CD4-positive, CD25-positive, alpha-beta regulatory T cell (primary cell): ENCODE results near the gene TBX4. TPM values are rescaled to one million over a fixed set of nuclear protein-coding genes. Genes with fewer than 3 reads are reported as not detected.

ENCODE experiments used
- ATAC-seq, 2 donors: fragments of 150-1000 bp; cut with Tn5 transposase; one replicate each; pipeline ENCODE4 v1.10.0; 2021; ENCODE audit warnings: low read depth in 2 of 2, moderate number of reproducible peaks in 2 of 2, moderate library complexity in 1 of 2
- DNase-seq, 3 donors: peaks; one replicate each; pipeline versions ENCODE4 v3.0.0 to v3.0.0-alpha.2; 2012 to 2022; ENCODE audit warnings: mixed read lengths in 1 of 3
- H3K27ac ChIP-seq: one replicate; pipeline ENCODE4 v1.7.0; 2013; ENCODE audit warnings: mild to moderate bottlenecking, low read length; ENCODE audit not compliant: insufficient read depth, poor library complexity, severe bottlenecking
- H3K27me3 ChIP-seq: one replicate; pipeline ENCODE4 v1.7.0; 2013; ENCODE audit warnings: low read length; ENCODE audit not compliant: control insufficient read depth, insufficient read depth
- H3K36me3 ChIP-seq: one replicate; pipeline ENCODE4 v1.7.0; 2013; ENCODE audit warnings: mild to moderate bottlenecking, low read length, moderate library complexity; ENCODE audit not compliant: control insufficient read depth, insufficient read depth
- H3K4me1 ChIP-seq: 2 replicates; pipeline ENCODE4 v1.7.0; 2013; ENCODE audit warnings: mild to moderate bottlenecking, low read length; ENCODE audit not compliant: insufficient read depth, control insufficient read depth, poor library complexity, severe bottlenecking
- H3K4me3 ChIP-seq: one replicate; pipeline ENCODE4 v1.7.0; 2013; ENCODE audit warnings: low read depth, mild to moderate bottlenecking, low read length, moderate library complexity
- H3K9me3 ChIP-seq, 2 experiments: 1 replicate in 1 of 2; 2 replicates in 1 of 2; pipeline ENCODE4 v1.7.0; 2013; ENCODE audit warnings: low read length in 2 of 2, mild to moderate bottlenecking in 1 of 2, moderate library complexity in 1 of 2; ENCODE audit not compliant: control insufficient read depth in 2 of 2
- H3K27ac Mint-ChIP-seq, 3 donors: one replicate each; pipeline ENCODE4 v1.8.0; 2020 to 2022; ENCODE audit warnings: mild to moderate bottlenecking in 3 of 3, mixed read lengths in 3 of 3, moderate library complexity in 2 of 3
- H3K27me3 Mint-ChIP-seq: one replicate; pipeline ENCODE4 v1.8.0; 2022; ENCODE audit warnings: mild to moderate bottlenecking, mixed read lengths
- H3K36me3 Mint-ChIP-seq: one replicate; pipeline ENCODE4 v1.8.0; 2020; ENCODE audit warnings: mixed read lengths
- H3K4me1 Mint-ChIP-seq, 4 donors: one replicate each; pipeline ENCODE4 v1.8.0; 2020 to 2022; ENCODE audit warnings: mixed read lengths in 4 of 4, mild to moderate bottlenecking in 1 of 4
- H3K4me3 Mint-ChIP-seq, 4 donors: one replicate each; pipeline ENCODE4 v1.8.0; 2020 to 2022; ENCODE audit warnings: mild to moderate bottlenecking in 4 of 4, mixed read lengths in 4 of 4, moderate library complexity in 3 of 4
- H3K9me3 Mint-ChIP-seq, 7 donors: one replicate each; pipeline ENCODE4 v1.8.0; 2020 to 2022; ENCODE audit warnings: mixed read lengths in 7 of 7, mild to moderate bottlenecking in 3 of 7, moderate library complexity in 2 of 7
- polyA plus RNA-seq, 4 donors: library from polyadenylated mRNA; unstranded; fragments of 300-500 nt; fragmentation: Illumina TruSeq; gene quantifications; one replicate each; pipeline ENCODE4 v1.2.3, GENCODE V29; 2021
- total RNA-seq: library from RNA; stranded (reverse); gene quantifications from one replicate; pipeline ENCODE4 v1.2.3, GENCODE V29; 2022

TBX4 gene
- total and polyA plus RNA-seq, 5 donors from 2014 or later, result not detected

DNA sequence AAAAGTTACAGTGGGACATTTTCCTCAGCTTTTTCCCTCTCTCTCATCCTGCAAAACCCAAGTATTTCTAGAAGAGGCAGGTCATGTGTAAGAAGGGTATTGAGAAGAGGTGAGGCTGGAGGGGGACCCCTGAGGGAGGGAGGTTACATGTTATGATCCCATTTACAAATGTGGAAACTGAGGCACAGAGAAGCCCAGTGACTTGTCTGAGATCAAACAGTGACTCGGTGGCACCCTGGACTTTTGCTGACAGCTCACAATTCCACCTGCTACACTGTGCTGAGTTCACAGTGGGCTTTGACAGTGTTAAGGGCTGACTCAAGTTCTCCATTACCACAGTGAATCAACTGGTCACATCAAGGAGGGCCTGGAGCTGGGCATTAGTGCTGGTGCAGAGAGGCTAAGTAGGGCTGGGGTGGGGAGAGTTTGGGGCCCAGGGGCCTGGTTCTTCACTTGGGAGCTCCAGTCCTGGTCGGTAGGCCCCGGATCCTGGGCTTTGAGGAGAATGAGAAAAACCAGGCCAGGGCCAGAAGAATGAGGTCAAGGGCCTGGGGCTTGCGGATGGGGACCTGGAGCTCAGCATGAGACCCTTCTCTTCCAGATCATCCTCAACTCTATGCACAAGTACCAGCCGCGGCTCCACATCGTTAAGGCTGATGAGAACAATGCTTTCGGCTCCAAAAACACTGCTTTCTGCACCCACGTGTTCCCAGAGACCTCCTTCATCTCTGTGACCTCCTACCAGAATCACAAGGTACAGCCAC, 26.0 kb downstream of the TBX4 start:
- Histone ChIP-seq H3K27ac (no peak overlapping the region), H3K4me3 (no peak overlapping the region), H3K27me3 (no peaks in the 10 kb centered on the region), H3K36me3 (no peaks in the 10 kb centered on the region), H3K4me1 (no peaks in the 10 kb centered on the region), H3K9me3 (no peaks in the 10 kb centered on the region)
- H3K27ac Mint-ChIP-seq, result no peak overlapping the region
- H3K4me3 Mint-ChIP-seq, result no peak overlapping the region
- H3K9me3 Mint-ChIP-seq, result peaks cover 0 to 2% (median 0%) of the 10 kb centered on the region in 7 donors
- DNase-seq (no peak), ATAC-seq (no peak)
- H3K36me3 Mint-ChIP-seq, result no peaks in the 10 kb centered on the region
- no peaks in the 10 kb centered on the region for H3K4me1 Mint-ChIP-seq
- H3K27me3 Mint-ChIP-seq, result peaks cover 7% of the 10 kb centered on the region

DNA sequence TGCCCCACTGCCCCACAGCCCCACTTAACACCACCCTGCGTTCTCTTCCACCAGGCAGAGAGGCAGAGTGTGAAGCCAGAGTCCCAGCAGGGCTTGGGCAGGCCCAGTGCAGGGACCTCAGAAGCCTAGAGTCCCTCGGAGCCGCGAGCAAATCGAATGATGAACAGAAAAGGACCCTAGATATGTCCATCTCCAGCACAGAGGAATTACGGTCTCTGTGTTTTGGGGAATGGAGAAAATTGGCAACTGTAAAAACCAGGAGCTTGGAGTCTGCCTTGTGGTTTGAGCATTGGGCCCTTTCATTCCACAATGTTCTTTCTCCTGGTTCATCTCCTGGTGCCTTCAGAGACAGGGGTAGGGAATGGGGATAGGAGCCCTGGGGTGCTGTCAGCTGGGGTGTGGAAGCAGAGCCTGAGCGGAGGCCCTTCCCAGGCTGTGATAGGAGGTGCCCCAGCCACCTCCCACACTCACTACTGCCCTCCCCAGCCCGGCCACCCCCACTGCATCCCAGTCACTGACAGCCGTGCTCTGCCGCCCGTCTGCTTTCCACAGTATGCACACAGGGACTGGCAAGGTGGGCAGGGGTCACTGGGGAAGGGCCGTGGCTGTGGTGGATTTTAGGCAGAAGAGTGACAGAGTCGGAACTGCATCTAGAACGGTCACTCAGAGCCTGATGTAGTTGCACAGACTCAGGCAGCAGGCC, 26.7 kb downstream of the TBX4 start:
- no peak overlapping the region for H3K4me3 Mint-ChIP-seq
- H3K36me3 Mint-ChIP-seq, result no peaks in the 10 kb centered on the region
- DNase-seq (no peak), ATAC-seq (no peak)
- H3K27ac Mint-ChIP-seq, result no peak overlapping the region
- H3K27me3 Mint-ChIP-seq, result peaks cover 6% of the 10 kb centered on the region
- H3K9me3 ChIP-seq, result no peaks in the 10 kb centered on the region
- H3K27ac ChIP-seq, result no peak overlapping the region
- no peaks in the 10 kb centered on the region for H3K4me1 ChIP-seq
- no peak overlapping the region for H3K4me3 ChIP-seq
- H3K27me3 ChIP-seq, result no peaks in the 10 kb centered on the region
- H3K36me3 ChIP-seq, result no peaks in the 10 kb centered on the region
- H3K9me3 Mint-ChIP-seq, result peaks cover 0 to 2% (median 0%) of the 10 kb centered on the region in 7 donors
- no peaks in the 10 kb centered on the region for H3K4me1 Mint-ChIP-seq

DNA sequence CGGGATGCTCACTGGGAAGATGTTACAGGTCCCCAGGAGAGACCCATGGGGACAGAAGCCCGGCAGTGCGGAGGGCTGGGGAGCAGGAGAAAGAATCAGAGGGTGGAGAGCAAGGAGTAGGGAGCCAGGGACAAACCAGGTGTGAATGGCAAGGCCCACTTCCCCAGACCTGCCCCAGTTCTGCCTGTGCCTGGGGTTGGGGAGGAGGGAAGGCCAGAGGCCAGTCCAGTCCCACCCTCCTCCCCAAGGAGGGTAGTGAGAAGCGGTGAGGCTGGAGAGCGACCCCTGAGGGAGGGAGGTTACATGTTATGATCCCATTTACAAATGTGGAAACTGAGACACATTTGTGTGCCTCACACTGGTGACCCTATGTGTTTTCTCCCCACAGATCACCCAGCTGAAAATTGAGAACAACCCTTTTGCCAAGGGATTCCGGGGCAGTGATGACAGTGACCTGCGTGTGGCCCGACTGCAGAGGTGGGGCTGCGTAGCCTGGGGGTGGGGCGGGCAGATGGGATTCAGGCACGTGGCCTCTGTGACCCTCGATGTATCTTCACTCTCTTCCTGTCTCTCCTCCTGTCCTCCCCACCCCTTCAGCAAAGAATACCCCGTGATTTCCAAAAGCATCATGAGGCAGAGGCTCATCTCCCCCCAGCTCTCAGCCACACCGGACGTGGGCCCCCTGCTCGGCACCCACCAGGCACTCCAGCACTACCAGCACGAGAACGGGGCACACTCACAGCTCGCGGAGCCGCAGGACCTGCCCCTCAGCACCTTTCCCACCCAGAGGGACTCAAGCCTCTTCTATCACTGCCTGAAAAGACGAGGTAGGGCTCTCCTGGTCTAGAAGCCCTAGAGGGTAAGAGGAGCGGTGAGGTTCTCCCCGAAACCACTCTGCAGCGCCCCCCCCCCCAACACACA, 27.5 kb downstream of the TBX4 start:
- DNase-seq, result no peak

DNA sequence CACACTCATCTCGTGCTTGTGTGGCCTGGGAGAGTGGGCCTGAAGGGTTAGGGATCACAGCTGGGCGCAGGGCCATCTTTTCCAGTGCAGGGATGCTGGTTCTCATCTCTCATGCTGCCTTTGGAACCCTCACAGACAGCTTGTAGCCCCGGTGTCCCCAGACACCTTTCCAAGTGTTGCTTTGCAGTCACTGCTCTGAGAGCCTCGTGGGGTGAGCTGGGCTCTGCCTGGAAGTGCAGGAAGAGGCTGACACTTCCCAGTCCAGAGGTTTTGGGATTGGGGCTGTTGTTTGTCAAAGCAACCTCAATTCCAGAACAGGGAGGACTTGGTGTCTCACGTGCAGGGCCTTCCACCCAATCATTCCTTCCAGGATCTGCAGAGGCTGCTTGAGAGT, 28.2 kb downstream of the TBX4 start:
- Histone ChIP-seq H3K4me3 (no peak overlapping the region), H3K27ac (no peak overlapping the region), H3K4me1 (no peaks in the 10 kb centered on the region), H3K9me3 (no peaks in the 10 kb centered on the region), H3K27me3 (no peaks in the 10 kb centered on the region), H3K36me3 (no peaks in the 10 kb centered on the region)
- no peaks in the 10 kb centered on the region for H3K9me3 Mint-ChIP-seq
- ATAC-seq (no peak), DNase-seq (no peak)
- H3K36me3 Mint-ChIP-seq, result no peaks in the 10 kb centered on the region
- no peak overlapping the region for H3K27ac Mint-ChIP-seq
- no peak overlapping the region for H3K4me3 Mint-ChIP-seq
- peaks cover 8% of the 10 kb centered on the region for H3K27me3 Mint-ChIP-seq
- no peaks in the 10 kb centered on the region for H3K4me1 Mint-ChIP-seq

More for the DNA sequence above, 27.5 kb downstream of the TBX4 start:
- Histone ChIP-seq H3K9me3 (no peaks in the 10 kb centered on the region), H3K27ac (no peak overlapping the region), H3K36me3 (no peaks in the 10 kb centered on the region), H3K27me3 (no peaks in the 10 kb centered on the region), H3K4me1 (no peaks in the 10 kb centered on the region), H3K4me3 (no peak overlapping the region)
- peaks cover 0 to 2% (median 0%) of the 10 kb centered on the region in 7 donors for H3K9me3 Mint-ChIP-seq
- H3K36me3 Mint-ChIP-seq, result no peaks in the 10 kb centered on the region
- H3K4me3 Mint-ChIP-seq, result no peak overlapping the region
- H3K4me1 Mint-ChIP-seq, result no peaks in the 10 kb centered on the region
- peaks cover 4% of the 10 kb centered on the region for H3K27me3 Mint-ChIP-seq
- no peak for ATAC-seq
- H3K27ac Mint-ChIP-seq, result no peak overlapping the region

DNA sequence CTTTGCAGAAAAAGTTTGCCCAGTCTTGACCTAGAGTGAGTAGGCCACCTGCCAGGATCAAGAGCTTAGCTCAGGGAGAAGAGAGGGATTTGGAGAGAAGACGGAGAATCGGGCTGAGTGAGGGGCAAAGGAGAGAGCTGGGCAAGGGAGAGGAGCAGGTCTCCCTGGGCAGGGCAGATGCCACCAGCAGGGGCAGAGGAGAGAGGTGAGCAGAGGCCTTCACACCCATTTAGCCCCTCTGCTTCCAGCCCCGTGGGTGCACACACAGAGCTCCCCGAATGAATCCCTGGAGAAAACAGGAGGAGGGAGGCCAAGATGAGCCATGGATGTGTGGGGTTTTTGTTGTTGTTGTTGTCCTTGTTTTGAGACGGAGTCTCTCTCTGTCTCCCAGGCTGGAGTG, 29.2 kb downstream of the TBX4 start:
- Histone ChIP-seq H3K4me3 (no peak overlapping the region), H3K4me1 (no peaks in the 10 kb centered on the region), H3K9me3 (no peaks in the 10 kb centered on the region), H3K27me3 (no peaks in the 10 kb centered on the region), H3K36me3 (no peaks in the 10 kb centered on the region), H3K27ac (no peak overlapping the region)
- Mint-ChIP-seq H3K4me1 (no peaks in the 10 kb centered on the region), H3K9me3 (no peaks in the 10 kb centered on the region), H3K4me3 (peak overlapping the region in 1 of 4 donors; percentile 4), H3K27ac (no peak overlapping the region), H3K36me3 (no peaks in the 10 kb centered on the region), H3K27me3 (peaks cover 9% of the 10 kb centered on the region)
- ATAC-seq, result no peak
- no peak for DNase-seq

DNA sequence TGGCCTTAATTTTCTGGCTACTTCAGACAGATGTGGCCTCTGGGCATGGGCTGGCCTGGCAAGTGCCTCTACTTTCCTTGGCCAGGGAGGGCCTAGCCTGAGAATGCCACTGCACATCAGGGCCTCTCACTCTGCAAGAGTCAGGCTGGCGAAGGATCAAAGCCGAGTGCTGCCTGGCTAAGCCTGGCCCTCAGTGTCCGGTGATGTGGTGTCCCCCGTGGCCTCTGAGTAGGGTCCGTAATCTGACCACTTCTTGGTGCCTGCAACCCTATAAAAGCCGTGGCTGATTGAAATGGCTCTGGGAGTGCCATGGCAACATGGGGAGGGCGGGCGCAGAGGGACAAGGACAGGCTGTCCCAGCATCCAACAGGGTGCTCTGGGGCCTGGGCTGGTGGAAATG, 30.2 kb downstream of the TBX4 start:
- no peak overlapping the region for H3K27ac Mint-ChIP-seq
- H3K27me3 ChIP-seq, result no peaks in the 10 kb centered on the region
- H3K4me3 ChIP-seq, result no peak overlapping the region
- H3K36me3 ChIP-seq, result no peaks in the 10 kb centered on the region
- H3K4me3 Mint-ChIP-seq, result no peak overlapping the region
- H3K9me3 ChIP-seq, result no peaks in the 10 kb centered on the region
- no peaks in the 10 kb centered on the region for H3K36me3 Mint-ChIP-seq
- H3K27ac ChIP-seq, result no peak overlapping the region
- DNase-seq, result no peak
- H3K9me3 Mint-ChIP-seq, result no peaks in the 10 kb centered on the region
- H3K27me3 Mint-ChIP-seq, result peaks cover 5% of the 10 kb centered on the region
- no peaks in the 10 kb centered on the region for H3K4me1 ChIP-seq
- no peak for ATAC-seq
- no peaks in the 10 kb centered on the region for H3K4me1 Mint-ChIP-seq

DNA sequence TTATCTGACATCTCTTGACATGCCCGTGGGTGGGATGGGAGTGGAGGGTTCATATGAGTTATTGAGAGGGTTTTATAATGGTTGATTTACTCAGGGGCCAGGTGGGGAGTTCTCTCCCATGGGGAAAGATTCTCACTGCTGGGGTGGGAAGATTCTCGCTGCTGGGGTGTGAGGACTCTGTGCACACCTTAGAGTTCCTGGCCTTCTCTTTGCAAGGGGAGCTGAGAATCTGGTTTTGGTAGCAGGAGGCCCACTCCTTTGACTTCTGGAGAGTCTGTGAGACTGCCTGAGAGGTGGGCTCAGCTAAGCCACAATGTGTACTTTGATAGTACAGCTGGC, 31.5 kb downstream of the TBX4 start:
- H3K4me1 Mint-ChIP-seq, result no peaks in the 10 kb centered on the region
- H3K36me3 Mint-ChIP-seq, result no peaks in the 10 kb centered on the region
- no peak overlapping the region for H3K27ac ChIP-seq
- ATAC-seq, result no peak
- no peak overlapping the region for H3K4me3 Mint-ChIP-seq
- H3K27me3 ChIP-seq, result no peaks in the 10 kb centered on the region
- no peak for DNase-seq
- no peaks in the 10 kb centered on the region for H3K36me3 ChIP-seq
- no peaks in the 10 kb centered on the region for H3K9me3 ChIP-seq
- H3K4me3 ChIP-seq, result no peak overlapping the region
- peaks cover 5% of the 10 kb centered on the region for H3K27me3 Mint-ChIP-seq
- H3K27ac Mint-ChIP-seq, result no peak overlapping the region
- no peaks in the 10 kb centered on the region for H3K9me3 Mint-ChIP-seq
- no peaks in the 10 kb centered on the region for H3K4me1 ChIP-seq
